ENCODE results near the gene TRAF2. TPM values are rescaled to one million over a fixed set of nuclear protein-coding genes. Genes with fewer than 3 reads are reported as not detected.

TRAF2 gene
- total RNA-seq, 6 experiments from 2014 or later: 5.8 to 8.8 (median 7.1) TPM

GRCh38 chr9:136845465-136846260, 40.7 kb upstream of the TRAF2 start:
- ATAC-seq: no peak
- Histone ChIP-seq H3K4me1 (peaks cover 0 to 40% (median 10%) of the 10 kb centered on the region in 4 donors), H3K4me3 (no peak overlapping the region), H3K36me3 (no peaks in the 10 kb centered on the region), H3K27ac (no peak overlapping the region), H3K27me3 (no peaks in the 10 kb centered on the region), H3K9me3 (no peaks in the 10 kb centered on the region)
- intact Hi-C loops (cut with DNase I): loop anchor here in 1 of 2 donors (5.0 kb wide), 1 partner anchor 187 kb away; the partner anchor contains the start of gene FUT7
- TF ChIP-seq CTCF (IDR thresholded peaks at IDR 0.05) (no peak), POLR2A (IDR thresholded peaks at IDR 0.05) (no peak)
- no peak for DNase-seq
- no CpG with 5 or more reads among the region's 102 CpGs for WGBS (ENCODE audit: insufficient coverage, low coverage, low lambda C conversion rate, missing lambda C conversion rate)

- TF ChIP-seq CTCF (IDR thresholded peaks at IDR 0.05) (no peak), POLR2A (IDR thresholded peaks at IDR 0.05) (no peak)
- DNase-seq: no peak
- no peaks in the 10 kb centered on the region for H3K9me3 ChIP-seq
- intact Hi-C loops (cut with DNase I): loop anchor here in 1 of 2 donors (5.0 kb wide), 1 partner anchor 186 kb away; the partner anchor contains the start of gene FUT7
- H3K27ac ChIP-seq: no peak overlapping the region
- ATAC-seq: no peak
- no peak overlapping the region for H3K4me3 ChIP-seq
- peaks cover 0 to 4% (median 0%) of the 10 kb centered on the region in 4 donors for H3K36me3 ChIP-seq
- WGBS (ENCODE audit: insufficient coverage, low coverage, low lambda C conversion rate, missing lambda C conversion rate): no CpG with 5 or more reads among the region's 98 CpGs
- H3K4me1 ChIP-seq: peaks cover 0 to 40% (median 14%) of the 10 kb centered on the region in 4 donors
- H3K27me3 ChIP-seq: no peaks in the 10 kb centered on the region
These were observed 39.8 kb upstream of the TRAF2 start for GRCh38 chr9:136846376-136847087.

- peaks cover 0 to 40% (median 13%) of the 10 kb centered on the region in 4 donors for H3K4me1 ChIP-seq
- no peak for TF ChIP-seq POLR2A (IDR thresholded peaks at IDR 0.05)
- no peak for TF ChIP-seq CTCF (IDR thresholded peaks at IDR 0.05)
- peak in 1 of 3 donors; percentile 64 for DNase-seq
- ATAC-seq: peak in 2 of 4 donors; percentile 2 to 23
- H3K4me3 ChIP-seq: peak overlapping the region; percentile 61 to 84 (median 65)
- intact Hi-C loops (cut with DNase I): loop anchor here in 1 of 2 donors (5.0 kb wide), 1 partner anchor 185 kb away; the partner anchor contains the start of gene FUT7
- no peaks in the 10 kb centered on the region for H3K9me3 ChIP-seq
- no peaks in the 10 kb centered on the region for H3K27me3 ChIP-seq
- peak overlapping the region; percentile 81 to 88 (median 85) for H3K27ac ChIP-seq
- WGBS (ENCODE audit: insufficient coverage, low coverage, low lambda C conversion rate, missing lambda C conversion rate): 2% methylated on average over 22 of the region's 75 CpGs
- H3K36me3 ChIP-seq: peaks cover 0 to 4% (median 0%) of the 10 kb centered on the region in 4 donors
These were observed 39.1 kb upstream of the TRAF2 start for GRCh38 chr9:136847088-136847825.

- intact Hi-C loops (cut with DNase I): loop anchor here in 1 of 2 donors (5.0 kb wide), 1 partner anchor 184 kb away; the partner anchor contains the start of gene FUT7
- peak overlapping the region; percentile 61 to 84 (median 65) for H3K4me3 ChIP-seq
- peaks cover 0 to 37% (median 15%) of the 10 kb centered on the region in 4 donors for H3K4me1 ChIP-seq
- peak; percentile 44 to 60 (median 46) for ATAC-seq
- 3% methylated on average over 7 of the region's 48 CpGs for WGBS (ENCODE audit: insufficient coverage, low coverage, low lambda C conversion rate, missing lambda C conversion rate)
- peak overlapping the region; percentile 81 to 88 (median 85) for H3K27ac ChIP-seq
- TF ChIP-seq CTCF (IDR thresholded peaks at IDR 0.05) (no peak), POLR2A (IDR thresholded peaks at IDR 0.05) (peak; percentile 86)
- peaks cover 0 to 4% (median 0%) of the 10 kb centered on the region in 4 donors for H3K36me3 ChIP-seq
- H3K9me3 ChIP-seq: no peaks in the 10 kb centered on the region
- peak; percentile 92 to 94 (median 92) for DNase-seq
- no peaks in the 10 kb centered on the region for H3K27me3 ChIP-seq
These were observed 38.4 kb upstream of the TRAF2 start for GRCh38 chr9:136847826-136848392.

Data from right lobe of liver (tissue), 6 donors.